ENCODE results near the gene NTRK2.
A peak's percentile ranks its signal among the peaks of the same experiment; 100 is the strongest.

NTRK2 gene

DNA sequence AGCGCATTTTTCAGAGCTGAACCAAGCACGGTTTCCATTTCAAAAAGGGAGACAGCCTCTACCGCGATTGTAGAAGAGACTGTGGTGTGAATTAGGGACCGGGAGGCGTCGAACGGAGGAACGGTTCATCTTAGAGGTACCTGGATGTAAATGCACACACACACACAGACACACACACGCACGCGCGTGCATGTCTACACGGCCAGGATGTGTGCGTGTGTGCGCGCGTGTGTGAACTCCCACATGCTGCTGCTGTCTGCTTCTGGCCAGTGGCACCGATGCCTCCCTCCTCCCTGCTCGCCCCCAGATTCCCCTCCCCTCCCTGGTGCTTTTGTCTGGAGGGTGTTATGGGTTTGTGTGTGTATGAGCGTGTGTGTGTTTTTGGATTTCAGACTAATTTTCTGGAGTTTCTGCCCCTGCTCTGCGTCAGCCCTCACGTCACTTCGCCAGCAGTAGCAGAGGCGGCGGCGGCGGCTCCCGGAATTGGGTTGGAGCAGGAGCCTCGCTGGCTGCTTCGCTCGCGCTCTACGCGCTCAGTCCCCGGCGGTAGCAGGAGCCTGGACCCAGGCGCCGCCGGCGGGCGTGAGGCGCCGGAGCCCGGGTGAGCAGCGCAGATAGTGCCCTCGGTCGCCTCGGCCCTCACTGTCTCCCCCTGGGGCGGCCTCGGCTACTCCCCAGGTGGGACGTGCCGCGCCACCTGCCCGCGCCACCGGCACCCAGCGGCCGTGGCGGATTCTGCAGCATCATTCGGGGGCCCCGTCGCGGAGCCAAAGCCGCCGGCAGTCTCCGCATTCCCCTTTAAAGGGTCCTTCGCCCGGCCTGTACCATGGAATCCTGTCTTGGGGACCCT, at the start of gene NTRK2:
Gene NTRK2 (plus strand): TSS at position 442 of the 850 bp plus-strand sequence. CDS start 1,020 bp downstream, outside the sequence.
- DNase-seq, result peak; percentile 77

DNA sequence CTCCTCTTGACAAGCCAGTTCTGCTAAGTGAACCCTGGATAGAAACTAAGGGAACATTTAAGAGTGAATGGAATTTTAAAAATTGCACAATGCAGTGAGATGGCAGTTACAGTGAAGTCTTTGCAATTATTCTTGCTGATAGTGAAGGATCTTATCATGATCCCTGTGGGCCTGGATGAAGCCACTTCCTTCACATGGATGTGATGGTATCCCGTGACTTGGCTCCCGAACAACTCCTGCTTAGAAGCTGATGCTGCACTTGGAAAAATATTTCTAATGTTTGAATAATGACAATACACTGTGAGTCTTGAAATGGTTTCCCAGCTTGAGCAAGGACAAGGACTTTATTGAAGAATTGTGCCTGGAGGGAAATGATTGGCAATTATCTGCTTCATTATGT, 49.2 kb upstream of the NTRK2 start:
- DNase-seq, result no peak

GRCh38 chr9:84621811-84622210, 47.7 kb upstream of the NTRK2 start:
- DNase-seq, result no peak

- DNase-seq, result no peak
Observed at GRCh38 chr9:84622981-84623380, 46.5 kb upstream of the NTRK2 start.

DNA sequence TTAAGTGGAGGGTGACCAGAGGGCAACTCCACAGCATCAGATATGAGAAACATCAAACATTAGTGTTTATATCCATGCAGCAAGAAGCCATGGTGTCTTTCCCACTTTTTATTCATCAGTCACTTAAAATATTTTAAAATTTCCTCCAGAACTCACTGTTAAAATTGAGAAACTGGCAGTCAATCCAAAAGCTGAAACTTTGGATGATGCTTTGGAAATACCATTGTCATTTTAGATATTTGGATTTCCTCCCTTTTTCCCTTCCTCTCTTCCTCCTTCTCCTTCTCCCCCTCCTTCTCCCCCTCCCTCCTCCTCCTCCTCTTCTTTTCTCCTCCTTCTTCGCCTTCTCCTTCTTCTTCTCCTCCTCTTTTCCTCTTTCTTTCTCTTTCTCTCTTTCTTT, 33.1 kb upstream of the NTRK2 start:
- no peak for DNase-seq

DNA sequence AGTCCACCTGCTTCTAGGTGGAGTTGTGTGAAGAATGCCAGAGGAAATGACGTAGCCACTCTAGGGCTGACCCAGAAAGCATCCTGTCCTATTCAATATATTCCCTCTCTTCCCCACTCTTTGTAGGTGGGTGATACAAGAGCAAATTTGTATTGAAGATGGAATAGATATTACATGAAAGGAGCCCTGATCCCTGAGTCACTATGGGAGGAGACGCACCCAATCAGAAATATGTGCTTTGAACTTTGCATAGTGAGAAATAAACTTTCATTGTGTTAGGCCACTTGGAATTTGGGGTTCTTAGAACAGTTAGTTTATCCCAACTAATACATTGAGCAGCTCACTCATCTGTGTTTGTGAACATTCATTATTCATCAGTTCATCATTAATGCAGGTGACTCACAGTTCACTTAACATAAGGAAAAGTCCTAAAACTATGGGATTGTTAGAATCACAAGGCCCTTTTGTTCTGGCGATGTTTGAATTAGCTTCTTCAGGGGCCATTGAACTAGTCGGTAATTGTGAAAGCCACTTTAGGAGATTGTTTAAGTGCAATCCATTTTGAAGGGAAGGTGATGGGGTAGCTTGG, 26.9 kb upstream of the NTRK2 start:
- DNase-seq, result no peak

DNA sequence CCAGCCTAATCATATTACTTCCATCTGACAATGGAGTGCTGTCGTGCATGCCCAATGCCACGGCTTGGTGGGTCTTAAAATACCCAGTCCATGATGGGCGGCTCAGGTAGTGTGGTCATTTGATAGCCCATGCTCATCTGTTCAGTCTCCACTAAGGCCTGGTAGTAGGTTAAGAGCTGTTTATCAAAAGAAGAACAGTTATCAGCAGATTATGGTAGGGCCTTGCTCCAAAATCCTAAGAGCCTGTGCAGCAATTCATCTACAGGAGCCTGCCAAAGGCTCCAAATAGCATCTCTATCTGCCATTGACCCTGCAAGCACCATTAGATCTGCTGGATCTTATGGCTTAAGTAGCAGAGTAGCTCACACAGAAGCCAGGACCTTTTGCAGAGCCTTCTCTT, 21.8 kb upstream of the NTRK2 start:
- DNase-seq, result no peak

- peak; percentile 8 for DNase-seq
Observed at GRCh38 chr9:84652496-84653120, 16.9 kb upstream of the NTRK2 start.

DNA sequence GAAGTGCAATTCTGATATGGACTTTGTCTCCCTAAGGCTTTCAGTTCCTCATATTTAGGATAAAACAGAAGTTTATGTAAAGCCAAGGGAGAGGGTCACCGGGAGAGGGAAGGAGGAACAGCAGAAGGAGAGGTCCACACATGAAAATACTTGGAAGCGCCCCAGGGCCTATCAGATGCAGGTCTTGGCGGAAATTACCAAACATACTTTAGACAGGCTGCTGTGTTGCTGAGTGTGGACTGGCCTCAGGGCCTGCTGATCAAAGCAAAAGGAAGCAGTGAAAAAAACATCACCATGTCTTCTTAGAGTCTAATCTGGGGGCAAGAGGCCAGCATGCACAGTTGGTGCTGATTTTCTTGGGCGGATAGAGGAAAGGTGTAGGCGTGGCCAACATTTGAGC, 14.1 kb upstream of the NTRK2 start:
- DNase-seq, result no peak

DNA sequence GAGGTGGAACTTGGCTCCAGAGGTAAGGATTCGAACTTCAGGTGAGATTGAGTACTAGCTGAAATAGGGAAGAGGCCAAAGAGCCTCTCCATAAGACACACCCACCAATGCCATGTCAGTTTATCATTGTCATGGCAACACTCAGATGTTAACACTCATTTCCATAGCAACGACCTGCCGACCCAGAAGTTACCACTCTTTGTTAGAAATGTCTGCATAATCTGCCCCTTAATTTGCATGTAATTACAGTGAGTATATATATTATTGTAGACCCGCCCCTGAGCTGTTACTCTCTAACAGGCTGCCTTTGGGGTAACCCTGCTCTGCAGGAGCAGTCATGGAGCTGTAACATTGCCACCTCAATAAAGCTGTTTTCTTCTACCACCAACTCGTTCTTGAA, 10.2 kb upstream of the NTRK2 start:
- DNase-seq, result no peak

DNA sequence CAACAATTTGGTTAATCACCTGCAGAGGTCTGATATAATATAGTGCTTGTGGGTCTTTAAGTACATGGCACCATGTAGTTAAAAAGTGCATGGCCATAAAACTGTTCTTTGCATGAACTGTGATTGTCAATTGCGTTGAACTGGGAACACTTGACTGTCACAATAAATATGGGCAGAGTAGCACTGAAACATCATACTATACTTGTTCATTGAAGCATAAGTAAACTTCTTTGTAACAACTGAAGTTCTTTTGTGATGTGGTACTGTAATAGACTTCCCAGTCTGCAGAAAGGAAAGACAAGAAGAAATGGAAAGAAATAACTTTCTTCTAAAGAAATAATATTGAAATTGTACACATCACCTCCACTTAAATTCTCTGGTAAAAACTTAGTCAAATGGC, 9.8 kb upstream of the NTRK2 start:
- DNase-seq, result no peak

DNA sequence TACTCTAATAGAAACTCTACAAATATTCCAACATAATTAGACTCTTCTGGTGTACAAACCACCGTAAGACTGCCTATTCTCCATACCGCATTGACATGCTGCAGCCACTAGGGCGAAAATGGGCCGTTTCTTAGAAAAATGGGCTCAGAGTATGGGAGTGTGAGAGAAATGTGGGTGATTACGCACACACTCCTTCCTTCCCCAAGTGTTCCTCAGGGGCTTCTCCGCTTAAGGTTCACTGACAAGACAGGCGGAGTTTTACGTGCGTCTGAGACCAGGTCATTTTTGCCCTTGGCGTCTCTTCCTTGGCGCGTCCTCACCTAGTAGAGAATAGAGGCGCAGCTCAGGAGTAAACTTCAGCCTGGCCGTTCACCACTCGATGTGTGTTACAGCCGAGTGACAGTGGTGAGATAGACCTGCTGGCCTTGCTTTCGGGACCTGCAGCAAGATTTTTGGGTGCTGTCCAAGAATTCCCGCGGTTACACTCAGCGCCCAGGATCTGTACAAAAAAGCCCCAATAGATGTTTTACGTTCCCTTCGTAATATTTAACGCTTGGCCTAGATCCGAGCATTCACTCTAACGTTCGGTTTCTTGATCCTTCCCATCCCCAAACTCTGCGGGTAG, 1.8 kb upstream of the NTRK2 start:
- DNase-seq, result no peak

DNA sequence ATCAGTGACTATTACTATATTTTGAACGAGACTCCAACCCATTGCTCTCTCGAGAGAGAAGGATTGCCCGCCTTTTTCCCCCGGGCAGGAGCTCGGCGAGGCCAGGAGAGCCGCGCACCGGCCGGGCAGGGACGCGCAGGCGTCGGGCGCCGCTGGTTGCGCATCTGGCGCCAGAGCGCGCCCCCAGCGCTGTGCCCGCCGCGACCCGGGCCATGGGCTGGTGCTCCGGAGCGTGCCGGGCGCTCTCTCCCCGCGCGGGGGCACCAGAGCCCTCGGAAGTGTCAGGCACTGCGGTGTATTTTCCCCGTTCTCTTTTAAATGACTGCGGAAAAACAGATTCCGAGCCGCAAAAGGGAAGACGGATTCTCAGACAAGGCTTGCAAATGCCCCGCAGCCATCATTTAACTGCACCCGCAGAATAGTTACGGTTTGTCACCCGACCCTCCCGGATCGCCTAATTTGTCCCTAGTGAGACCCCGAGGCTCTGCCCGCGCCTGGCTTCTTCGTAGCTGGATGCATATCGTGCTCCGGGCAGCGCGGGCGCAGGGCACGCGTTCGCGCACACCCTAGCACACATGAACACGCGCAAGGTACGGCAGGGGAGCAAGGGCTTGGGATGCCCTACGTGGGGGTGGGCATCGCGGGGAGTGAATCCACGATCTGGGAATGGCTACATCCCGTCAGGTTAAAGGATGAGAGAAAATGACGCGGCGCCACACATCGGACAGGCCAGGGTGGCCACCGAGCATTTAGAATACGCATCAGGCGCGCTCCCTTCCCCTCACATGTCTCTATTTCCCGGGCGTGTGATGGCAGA, 1.1 kb upstream of the NTRK2 start:
- DNase-seq, result peak; percentile 92

- no peak for DNase-seq
Observed at GRCh38 chr9:84669013-84669287, 579 bp upstream of the NTRK2 start.

- peak; percentile 62 for DNase-seq
Observed at GRCh38 chr9:84670138-84671041, 861 bp downstream of the NTRK2 start.

- peak; percentile 73 for DNase-seq
Observed at GRCh38 chr9:84671586-84672521, 2.3 kb downstream of the NTRK2 start.

DNA sequence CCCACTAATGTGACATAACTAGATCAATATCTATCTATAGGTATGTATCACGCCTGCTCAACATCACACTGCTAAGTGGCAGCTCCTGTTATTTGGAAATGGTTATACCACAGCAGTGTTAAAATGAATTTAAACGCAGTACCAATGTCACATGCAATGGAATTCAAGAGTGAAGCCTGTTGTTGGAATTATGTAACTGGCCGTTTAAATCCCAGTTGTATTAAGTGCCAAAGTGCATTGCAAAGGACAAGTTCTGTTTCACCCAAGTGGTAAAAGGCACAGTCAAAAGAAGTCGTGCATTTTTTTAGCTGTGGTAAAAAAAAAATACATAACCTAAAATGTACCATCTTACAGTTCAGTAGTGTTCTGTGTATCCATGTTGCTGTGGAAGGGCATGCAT, 4.3 kb downstream of the NTRK2 start:
- DNase-seq, result no peak

DNA sequence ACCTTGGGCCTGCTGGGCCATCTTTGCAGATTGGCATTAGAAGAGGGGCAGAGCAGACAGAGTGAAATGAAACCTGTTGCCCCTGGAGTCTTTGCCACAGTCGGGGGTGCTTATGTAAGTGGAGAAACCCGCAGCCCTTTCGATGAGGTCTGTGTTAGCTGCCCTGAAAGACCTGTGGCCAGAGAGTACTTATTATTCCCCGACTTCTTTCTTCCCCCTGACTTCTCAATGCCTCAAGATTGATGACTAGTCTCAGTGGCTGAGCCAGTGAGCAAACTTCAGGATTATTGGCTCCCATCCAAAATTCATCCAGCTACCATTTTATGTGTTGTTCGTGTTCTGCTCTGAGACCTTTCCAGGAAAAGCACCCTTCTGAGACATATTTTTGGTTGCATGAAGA, 7.6 kb downstream of the NTRK2 start:
- no peak for DNase-seq

- DNase-seq, result no peak
Observed at GRCh38 chr9:84679571-84679970, 10.0 kb downstream of the NTRK2 start.

DNA sequence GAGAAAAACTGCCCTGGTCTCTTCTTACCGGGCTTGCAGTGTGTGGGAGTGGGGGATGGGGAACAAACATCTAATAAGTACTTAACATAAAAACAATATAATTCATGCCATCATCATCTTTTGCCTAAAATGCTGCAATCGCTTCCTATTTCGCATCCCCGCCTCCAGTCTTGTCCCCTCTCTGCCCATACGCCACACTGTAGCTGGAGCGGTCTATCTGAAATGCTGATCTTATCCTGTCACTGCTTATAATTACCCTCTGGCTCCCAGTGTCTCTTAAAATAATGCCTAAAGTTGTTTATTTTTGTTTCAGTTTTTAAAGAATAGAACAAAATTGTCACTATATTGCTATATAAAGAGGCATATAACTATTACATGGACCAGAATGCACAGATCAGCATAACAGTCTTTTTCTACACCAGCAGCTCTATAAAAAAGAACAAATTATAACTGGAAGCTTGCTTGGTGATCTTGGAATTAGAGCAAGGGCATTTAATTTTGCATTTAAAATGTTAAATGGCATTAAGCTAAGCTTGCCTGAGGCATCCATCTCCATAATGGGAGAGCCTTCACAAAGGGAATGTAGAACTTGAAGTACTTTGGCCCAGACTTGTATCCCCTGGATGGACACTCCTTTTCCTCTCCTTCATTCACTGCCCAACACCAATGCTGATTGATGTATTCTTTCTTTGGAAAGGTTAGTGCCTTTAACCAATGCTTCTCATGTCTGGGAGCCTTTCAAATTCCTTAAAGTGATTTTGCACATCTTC, 12.2 kb downstream of the NTRK2 start:
- no peak for DNase-seq
